ENCODE data around the gene EYS.
"Not testable (repeated sequence)": the region's sequence is repeated elsewhere in the genome, so short reads cannot be mapped to it uniquely, and the experiment has no call there.

EYS gene

DNA sequence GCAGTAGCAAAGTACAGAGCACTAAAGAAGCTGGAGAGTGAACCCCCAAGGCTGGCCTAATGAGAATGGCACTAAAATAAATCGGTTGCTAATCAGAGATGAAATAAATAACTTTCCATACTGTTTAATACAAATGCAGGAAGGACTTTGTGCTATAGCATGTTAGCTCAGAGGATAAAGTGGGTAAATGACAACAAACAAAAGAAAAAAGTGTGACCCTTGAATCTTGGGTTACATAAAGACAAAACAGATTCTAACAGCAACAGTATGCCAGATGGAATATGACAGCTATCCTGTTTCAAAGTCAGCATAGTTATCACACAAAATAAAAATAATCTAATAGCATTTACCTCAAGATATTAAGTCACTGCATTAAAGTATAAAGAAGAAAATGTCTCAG, 1448.7 kb downstream of the EYS start:
- no peak overlapping the region for H3K27ac ChIP-seq (ENCODE audit: low read depth, low read length)
- H3K4me3 ChIP-seq (ENCODE audit: low read depth, low read length): no peak overlapping the region
- H3K36me3 ChIP-seq (ENCODE audit: control insufficient read depth, insufficient read depth, low read length): no peaks in the 10 kb centered on the region
- no peaks in the 10 kb centered on the region for H3K9me3 ChIP-seq (ENCODE audit: control insufficient read depth, insufficient read depth, low read depth, low read length)
- no peaks in the 10 kb centered on the region for H3K27me3 ChIP-seq (ENCODE audit: control insufficient read depth, insufficient read depth, low read length)
- peaks cover 28% of the 10 kb centered on the region for H3K4me1 ChIP-seq (ENCODE audit: control insufficient read depth, insufficient read depth, low read length)
- H3K9ac ChIP-seq (ENCODE audit: low read length): no peak overlapping the region

DNA sequence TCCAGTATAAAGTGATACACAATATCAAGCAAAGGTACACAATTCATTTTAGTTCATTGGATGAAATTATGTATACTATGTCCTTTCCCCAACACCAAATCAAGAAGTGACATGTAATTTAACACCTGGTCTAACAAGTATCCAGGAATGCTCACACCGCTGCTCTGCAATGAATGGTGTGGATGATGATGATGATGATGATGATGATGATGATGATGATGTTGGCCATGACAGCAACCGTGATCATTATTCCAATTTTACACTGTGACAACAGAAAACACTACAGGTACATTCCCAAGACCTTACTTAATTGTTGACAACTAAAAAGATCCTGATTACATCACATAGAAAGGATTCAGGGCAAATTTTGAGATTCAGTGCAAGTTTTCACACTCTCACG, 1449.4 kb downstream of the EYS start:
- H3K27me3 ChIP-seq (ENCODE audit: control insufficient read depth, insufficient read depth, low read length): no peaks in the 10 kb centered on the region
- H3K4me1 ChIP-seq (ENCODE audit: control insufficient read depth, insufficient read depth, low read length): peaks cover 21% of the 10 kb centered on the region
- no peaks in the 10 kb centered on the region for H3K36me3 ChIP-seq (ENCODE audit: control insufficient read depth, insufficient read depth, low read length)
- H3K9me3 ChIP-seq (ENCODE audit: control insufficient read depth, insufficient read depth, low read depth, low read length): no peaks in the 10 kb centered on the region
- H3K4me3 ChIP-seq (ENCODE audit: low read depth, low read length): no peak overlapping the region
- no peak overlapping the region for H3K9ac ChIP-seq (ENCODE audit: low read length)
- no peak overlapping the region for H3K27ac ChIP-seq (ENCODE audit: low read depth, low read length)

DNA sequence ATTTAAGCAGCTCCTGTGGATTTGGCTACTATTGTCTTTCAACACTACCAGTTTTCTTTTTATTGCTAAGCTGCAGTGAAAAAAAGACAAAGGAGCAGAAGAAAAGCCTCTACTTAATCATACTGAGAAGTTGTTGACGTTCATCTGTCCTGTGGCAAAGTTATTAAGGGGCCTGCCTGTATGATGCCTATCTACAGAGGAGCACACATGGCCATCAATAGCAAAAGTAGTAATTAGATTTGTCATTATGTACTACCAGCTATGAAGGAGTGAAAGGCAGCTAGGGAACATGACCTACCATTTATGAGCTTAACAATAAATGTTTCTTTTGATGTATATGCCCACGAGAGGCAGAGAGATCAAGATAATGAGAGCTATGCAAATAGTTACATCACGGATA, 1450.5 kb downstream of the EYS start:
- no peak overlapping the region for H3K27ac ChIP-seq (ENCODE audit: low read depth, low read length)
- no peaks in the 10 kb centered on the region for H3K9me3 ChIP-seq (ENCODE audit: control insufficient read depth, insufficient read depth, low read depth, low read length)
- no peak overlapping the region for H3K9ac ChIP-seq (ENCODE audit: low read length)
- no peak overlapping the region for H3K4me3 ChIP-seq (ENCODE audit: low read depth, low read length)
- no peaks in the 10 kb centered on the region for H3K27me3 ChIP-seq (ENCODE audit: control insufficient read depth, insufficient read depth, low read length)
- H3K36me3 ChIP-seq (ENCODE audit: control insufficient read depth, insufficient read depth, low read length): no peaks in the 10 kb centered on the region
- H3K4me1 ChIP-seq (ENCODE audit: control insufficient read depth, insufficient read depth, low read length): peaks cover 18% of the 10 kb centered on the region

DNA sequence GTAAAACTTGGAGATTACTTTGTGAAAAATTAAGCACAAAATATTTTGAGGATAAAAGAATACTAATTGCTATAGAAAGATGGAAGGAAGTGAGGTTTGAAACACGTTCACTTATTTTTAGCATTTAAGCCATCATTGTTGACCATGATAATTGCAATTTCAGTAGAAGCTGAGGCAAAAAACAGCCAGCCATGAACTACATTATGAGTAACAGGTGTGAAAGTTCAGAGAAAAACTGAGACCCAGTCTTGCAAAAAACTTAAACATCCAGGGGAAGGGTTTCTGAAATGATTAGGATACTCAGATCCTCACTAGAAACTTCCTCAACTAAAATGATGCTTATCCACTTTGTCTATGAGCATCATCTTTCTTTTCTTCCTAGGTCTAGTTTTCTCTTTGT, 1452.0 kb downstream of the EYS start:
- Histone ChIP-seq H3K9me3 (ENCODE audit: control insufficient read depth, insufficient read depth, low read depth, low read length) (no peaks in the 10 kb centered on the region), H3K27ac (ENCODE audit: low read depth, low read length) (no peak overlapping the region), H3K27me3 (ENCODE audit: control insufficient read depth, insufficient read depth, low read length) (no peaks in the 10 kb centered on the region), H3K36me3 (ENCODE audit: control insufficient read depth, insufficient read depth, low read length) (no peaks in the 10 kb centered on the region), H3K4me3 (ENCODE audit: low read depth, low read length) (no peak overlapping the region), H3K4me1 (ENCODE audit: control insufficient read depth, insufficient read depth, low read length) (peaks cover 13% of the 10 kb centered on the region), H3K9ac (ENCODE audit: low read length) (no peak overlapping the region)

DNA sequence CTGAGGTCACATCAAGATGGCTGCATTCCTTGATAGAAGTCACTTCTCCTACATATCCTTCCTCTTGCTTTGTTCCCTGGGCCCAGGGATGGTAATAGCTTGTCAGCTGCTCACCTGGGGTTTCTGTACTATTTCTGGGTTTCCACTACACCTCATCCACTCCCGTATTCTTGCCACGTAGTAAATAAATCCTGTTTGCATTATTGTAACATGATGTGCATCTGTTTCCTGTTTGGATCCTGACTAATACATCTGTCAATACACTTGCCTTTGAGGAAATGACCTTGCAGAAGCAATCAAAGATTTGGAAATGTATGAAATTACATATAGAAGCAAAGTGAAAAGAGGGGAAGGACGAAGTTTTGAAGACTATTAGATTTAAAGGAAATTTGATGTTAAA, 1452.5 kb downstream of the EYS start:
- Histone ChIP-seq H3K4me1 (ENCODE audit: control insufficient read depth, insufficient read depth, low read length) (peaks cover 9% of the 10 kb centered on the region), H3K36me3 (ENCODE audit: control insufficient read depth, insufficient read depth, low read length) (no peaks in the 10 kb centered on the region), H3K27ac (ENCODE audit: low read depth, low read length) (no peak overlapping the region), H3K9me3 (ENCODE audit: control insufficient read depth, insufficient read depth, low read depth, low read length) (no peaks in the 10 kb centered on the region), H3K9ac (ENCODE audit: low read length) (no peak overlapping the region), H3K27me3 (ENCODE audit: control insufficient read depth, insufficient read depth, low read length) (no peaks in the 10 kb centered on the region), H3K4me3 (ENCODE audit: low read depth, low read length) (no peak overlapping the region)

DNA sequence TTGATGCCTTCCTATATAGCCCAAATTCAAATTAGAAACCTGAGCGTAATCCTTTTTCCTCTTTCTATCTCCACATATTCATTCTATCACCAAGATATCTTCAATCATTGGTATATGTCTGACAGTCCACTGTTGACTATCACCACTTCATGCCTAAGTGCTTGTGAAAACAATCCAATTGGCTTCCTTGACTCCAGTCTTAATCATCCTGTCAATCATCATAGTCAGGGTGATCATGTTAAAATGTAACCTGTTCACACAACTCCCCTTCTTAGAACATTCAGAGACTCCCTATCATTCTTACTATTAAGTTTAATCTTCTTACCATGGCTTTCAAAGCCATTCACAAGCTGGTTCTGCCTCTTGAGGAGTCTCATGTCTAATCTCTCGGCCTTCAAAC, 1454.8 kb downstream of the EYS start:
- Histone ChIP-seq H3K27me3 (ENCODE audit: control insufficient read depth, insufficient read depth, low read length) (no peaks in the 10 kb centered on the region), H3K36me3 (ENCODE audit: control insufficient read depth, insufficient read depth, low read length) (no peaks in the 10 kb centered on the region), H3K27ac (ENCODE audit: low read depth, low read length) (no peak overlapping the region), H3K4me3 (ENCODE audit: low read depth, low read length) (no peak overlapping the region), H3K4me1 (ENCODE audit: control insufficient read depth, insufficient read depth, low read length) (no peaks in the 10 kb centered on the region), H3K9ac (ENCODE audit: low read length) (no peak overlapping the region), H3K9me3 (ENCODE audit: control insufficient read depth, insufficient read depth, low read depth, low read length) (no peaks in the 10 kb centered on the region)

DNA sequence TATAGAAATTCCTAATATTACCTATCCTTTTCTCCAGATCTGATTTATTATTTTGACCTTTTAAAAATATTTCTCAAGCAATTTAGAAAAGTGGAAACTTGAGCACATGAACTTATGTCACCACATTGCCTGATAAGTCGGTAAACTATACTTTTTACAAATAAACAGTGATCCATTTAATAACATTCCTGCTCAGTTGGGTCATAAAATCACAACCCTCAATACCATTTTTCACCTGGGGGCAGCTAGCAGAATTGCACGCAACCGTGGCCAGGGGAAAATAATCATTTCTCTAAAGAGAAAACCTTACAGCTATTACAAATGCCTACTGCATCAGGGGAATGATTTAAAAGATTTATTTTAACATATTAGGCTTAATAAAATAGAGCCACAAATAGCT, 1456.9 kb downstream of the EYS start:
- Histone ChIP-seq H3K27me3 (ENCODE audit: control insufficient read depth, insufficient read depth, low read length) (no peaks in the 10 kb centered on the region), H3K4me3 (ENCODE audit: low read depth, low read length) (no peak overlapping the region), H3K9me3 (ENCODE audit: control insufficient read depth, insufficient read depth, low read depth, low read length) (no peaks in the 10 kb centered on the region), H3K4me1 (ENCODE audit: control insufficient read depth, insufficient read depth, low read length) (no peaks in the 10 kb centered on the region), H3K9ac (ENCODE audit: low read length) (no peak overlapping the region), H3K36me3 (ENCODE audit: control insufficient read depth, insufficient read depth, low read length) (no peaks in the 10 kb centered on the region), H3K27ac (ENCODE audit: low read depth, low read length) (no peak overlapping the region)

DNA sequence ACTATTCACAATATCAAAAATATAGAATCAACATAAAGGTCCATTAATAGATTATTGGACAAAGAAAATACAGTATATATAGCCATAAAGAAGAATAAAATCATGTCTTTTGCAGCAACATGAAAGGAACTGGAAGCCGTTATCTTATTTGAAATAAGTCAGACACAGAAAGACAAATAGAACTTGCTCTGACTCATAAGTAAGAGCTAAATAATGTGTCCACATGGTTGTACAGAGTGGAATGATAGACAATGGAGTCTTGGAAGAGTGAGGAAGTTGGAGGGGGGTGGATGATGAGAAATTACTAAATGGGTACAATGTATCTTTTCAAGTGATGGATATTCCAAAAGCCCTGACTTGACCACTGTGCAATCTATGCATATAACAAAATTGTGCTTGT, 1457.9 kb downstream of the EYS start:
- Histone ChIP-seq H3K27me3 (ENCODE audit: control insufficient read depth, insufficient read depth, low read length) (no peaks in the 10 kb centered on the region), H3K9me3 (ENCODE audit: control insufficient read depth, insufficient read depth, low read depth, low read length) (no peaks in the 10 kb centered on the region), H3K4me3 (ENCODE audit: low read depth, low read length) (no peak overlapping the region), H3K9ac (ENCODE audit: low read length) (no peak overlapping the region), H3K4me1 (ENCODE audit: control insufficient read depth, insufficient read depth, low read length) (no peaks in the 10 kb centered on the region), H3K27ac (ENCODE audit: low read depth, low read length) (no peak overlapping the region), H3K36me3 (ENCODE audit: control insufficient read depth, insufficient read depth, low read length) (no peaks in the 10 kb centered on the region)

DNA sequence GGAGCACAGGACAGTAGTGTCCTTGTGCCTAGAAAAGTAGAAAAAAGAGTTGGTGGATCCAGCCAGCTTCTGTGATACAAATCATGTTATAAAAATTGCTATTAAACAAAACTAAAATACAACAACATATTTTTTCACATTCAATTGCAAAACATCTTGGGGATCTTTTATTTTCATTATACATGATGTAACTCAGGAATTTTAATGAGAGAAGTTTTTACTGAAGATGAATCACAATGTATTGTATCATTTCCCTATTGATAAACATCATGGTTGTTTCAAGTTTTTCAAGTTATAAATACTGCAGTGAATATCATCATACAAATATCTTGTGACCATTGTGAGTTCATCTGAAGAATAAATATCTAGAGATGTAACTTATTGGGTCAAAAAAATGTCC, 1463.4 kb downstream of the EYS start:
- H3K4me1 ChIP-seq (ENCODE audit: control insufficient read depth, insufficient read depth, low read length): no peaks in the 10 kb centered on the region

DNA sequence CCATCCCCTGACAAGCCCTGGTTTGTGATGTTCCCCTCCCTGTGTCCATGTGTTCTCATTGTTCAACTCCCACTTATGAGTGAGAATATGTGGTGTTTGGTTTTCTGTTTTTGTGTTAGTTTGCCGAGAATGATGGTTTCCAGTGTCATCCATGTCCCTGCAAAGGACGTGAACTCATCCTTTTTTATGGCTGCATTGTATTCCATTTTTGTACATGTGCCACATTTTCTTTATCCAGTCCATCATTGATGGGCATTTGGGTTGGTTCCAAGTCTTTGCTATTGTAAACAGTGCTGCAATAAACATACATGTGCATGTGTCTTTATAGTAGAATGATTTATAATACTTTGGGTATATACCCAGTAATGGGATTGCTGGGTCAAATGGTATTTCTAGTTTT, 1468.1 kb downstream of the EYS start:
- H3K9ac ChIP-seq (ENCODE audit: low read length); H3K9me3 ChIP-seq (ENCODE audit: control insufficient read depth, insufficient read depth, low read depth, low read length); H3K27me3 ChIP-seq (ENCODE audit: control insufficient read depth, insufficient read depth, low read length); H3K4me3 ChIP-seq (ENCODE audit: low read depth, low read length); H3K4me1 ChIP-seq (ENCODE audit: control insufficient read depth, insufficient read depth, low read length); H3K36me3 ChIP-seq (ENCODE audit: control insufficient read depth, insufficient read depth, low read length); H3K27ac ChIP-seq (ENCODE audit: low read depth, low read length): not testable (repeated sequence)

More for the DNA sequence above, 1463.4 kb downstream of the EYS start:
- Histone ChIP-seq H3K9me3 (ENCODE audit: control insufficient read depth, insufficient read depth, low read depth, low read length) (no peaks in the 10 kb centered on the region; the same call in 1 of the 2 replicates), H3K27ac (ENCODE audit: low read depth, low read length) (no peak overlapping the region), H3K36me3 (ENCODE audit: control insufficient read depth, insufficient read depth, low read length) (no peaks in the 10 kb centered on the region), H3K4me3 (ENCODE audit: low read depth, low read length) (no peak overlapping the region), H3K27me3 (ENCODE audit: control insufficient read depth, insufficient read depth, low read length) (no peaks in the 10 kb centered on the region), H3K9ac (ENCODE audit: low read length) (no peak overlapping the region)

DNA sequence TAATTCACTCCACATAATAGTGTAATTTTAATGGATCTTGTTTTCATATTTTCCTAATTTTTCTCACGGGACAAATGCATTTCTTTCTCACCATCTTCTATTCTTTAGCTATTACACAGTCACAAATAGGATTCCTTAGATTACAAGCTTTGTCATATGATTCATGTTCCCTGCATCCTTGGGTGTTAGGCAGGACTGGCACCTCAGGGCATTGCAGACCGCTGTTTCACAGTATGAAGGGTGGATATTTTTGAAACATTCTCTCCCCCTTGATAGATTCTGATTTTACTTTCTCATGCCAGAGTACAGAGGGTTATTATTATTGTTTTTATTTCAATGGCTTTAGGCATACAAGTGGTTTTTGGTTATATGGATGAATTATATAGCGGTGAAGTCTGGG, 1469.0 kb downstream of the EYS start:
- H3K4me1 ChIP-seq (ENCODE audit: control insufficient read depth, insufficient read depth, low read length): no peaks in the 10 kb centered on the region
- no peaks in the 10 kb centered on the region for H3K36me3 ChIP-seq (ENCODE audit: control insufficient read depth, insufficient read depth, low read length)
- no peak overlapping the region for H3K4me3 ChIP-seq (ENCODE audit: low read depth, low read length)
- no peak overlapping the region for H3K27ac ChIP-seq (ENCODE audit: low read depth, low read length)
- no peaks in the 10 kb centered on the region for H3K27me3 ChIP-seq (ENCODE audit: control insufficient read depth, insufficient read depth, low read length)
- no peaks in the 10 kb centered on the region; the same call in 1 of the 2 replicates for H3K9me3 ChIP-seq (ENCODE audit: control insufficient read depth, insufficient read depth, low read depth, low read length)
- H3K9ac ChIP-seq (ENCODE audit: low read length): no peak overlapping the region

DNA sequence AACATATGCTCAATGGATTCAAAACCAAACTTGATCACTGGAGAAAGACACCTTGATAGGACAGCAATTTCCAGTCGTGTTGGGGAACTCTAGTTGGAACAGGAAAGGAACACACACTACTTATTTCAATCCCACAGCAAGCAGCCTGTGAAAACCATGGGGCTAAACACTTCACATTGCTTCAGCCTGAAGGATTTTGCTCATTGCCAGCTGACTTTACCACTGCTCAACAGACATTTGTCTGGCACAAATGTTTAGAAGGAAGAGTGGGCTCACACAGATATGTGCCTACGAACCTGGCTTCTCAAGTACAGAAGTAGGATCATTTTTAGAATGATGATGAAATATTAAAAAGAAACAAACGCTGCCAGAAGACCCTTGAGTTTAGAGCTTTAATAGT, 1473.3 kb downstream of the EYS start:
- H3K9me3 ChIP-seq (ENCODE audit: control insufficient read depth, insufficient read depth, low read depth, low read length): no peaks in the 10 kb centered on the region
- H3K27ac ChIP-seq (ENCODE audit: low read depth, low read length): no peak overlapping the region
- H3K27me3 ChIP-seq (ENCODE audit: control insufficient read depth, insufficient read depth, low read length): no peaks in the 10 kb centered on the region
- H3K9ac ChIP-seq (ENCODE audit: low read length): no peak overlapping the region
- no peaks in the 10 kb centered on the region for H3K36me3 ChIP-seq (ENCODE audit: control insufficient read depth, insufficient read depth, low read length)
- no peak overlapping the region for H3K4me3 ChIP-seq (ENCODE audit: low read depth, low read length)
- no peaks in the 10 kb centered on the region for H3K4me1 ChIP-seq (ENCODE audit: control insufficient read depth, insufficient read depth, low read length)
